H1 (cell line): Measurements from ENCODE around the gene KAZALD1. TPM values are rescaled to one million over a fixed set of nuclear protein-coding genes. Genes with fewer than 3 reads are reported as not detected.

Experiments
- CTCF ChIA-PET: fragments of 300-600 bp; sonication (Branson Sonifier 250); formaldehyde crosslinking; loops from one replicate; lab custom pipeline; 2021; ENCODE audit not compliant: partially characterized antibody; lab: Charles Lee
- POLR2A ChIA-PET: fragments of 300-600 bp; sonication (Branson Sonifier 250); formaldehyde crosslinking; loops from one replicate; lab custom pipeline; 2021; ENCODE audit warnings: inconsistent platforms; ENCODE audit not compliant: partially characterized antibody; lab: Charles Lee
- DNase-seq, 2 experiments: peaks; one replicate each; pipeline versions ENCODE4 v3.0.0 to v3.0.0-alpha.2; 2010 to 2022; ENCODE audit warnings: low spot score in 2 of 2, low read depth in 1 of 2, mixed read lengths in 1 of 2
- FAIRE-seq: peaks from 2 replicates; lab custom pipeline; 2011; peaks lifted over from hg19 to GRCh38; lab: Jason Lieb, UNC
- H2AFZ ChIP-seq: 2 replicates; pipeline ENCODE4 v1.8.1; 2012; ENCODE audit warnings: low read length, inconsistent platforms
- H2AK5ac ChIP-seq: 2 replicates; pipeline ENCODE4 v1.6.1; 2013; ENCODE audit warnings: low read depth, low read length
- H2BK120ac ChIP-seq: replicated peaks from 2 replicates; pipeline ENCODE3; 2013; ENCODE audit warnings: low read depth, low read length, inconsistent platforms
- H2BK12ac ChIP-seq: 2 replicates; pipeline ENCODE4 v1.6.1; 2013; ENCODE audit warnings: low read depth, low read length
- H2BK15ac ChIP-seq: 2 replicates; pipeline ENCODE4 v1.6.1; 2013; ENCODE audit warnings: low read length
- H2BK20ac ChIP-seq: 2 replicates; pipeline ENCODE4 v1.6.1; 2013; ENCODE audit warnings: low read length
- H2BK5ac ChIP-seq: 2 replicates; pipeline ENCODE4 v1.6.1; 2013; ENCODE audit warnings: low read depth, low read length
- H3K14ac ChIP-seq: 2 replicates; pipeline ENCODE4 v1.6.1; 2013; ENCODE audit warnings: inconsistent platforms; ENCODE audit not compliant: insufficient read length
- H3K18ac ChIP-seq: 2 replicates; pipeline ENCODE4 v1.6.1; 2013; ENCODE audit warnings: low read length; ENCODE audit errors: extremely low read depth
- H3K23ac ChIP-seq: 2 replicates; pipeline ENCODE4 v1.6.1; 2013; ENCODE audit warnings: inconsistent platforms; ENCODE audit not compliant: insufficient read length
- H3K23me2 ChIP-seq: 2 replicates; pipeline ENCODE4 v1.6.1; 2013; ENCODE audit warnings: low read depth, low read length
- H3K27ac ChIP-seq: 2 replicates; pipeline ENCODE4 v1.6.1; 2011; ENCODE audit warnings: low read depth, low read length, inconsistent platforms
- H3K27me3 ChIP-seq, 4 experiments: replicated peaks in 1 of 4; 1 replicate in 1 of 4; 2 replicates in 3 of 4; pipeline versions ENCODE4 v1.6.1 to v1.8.1; 2011 to 2013; ENCODE audit warnings: low read length in 3 of 4, mild to moderate bottlenecking in 3 of 4, inconsistent platforms in 2 of 4, mixed read lengths in 2 of 4, moderate library complexity in 1 of 4; ENCODE audit not compliant: control insufficient read depth in 3 of 4, insufficient read depth in 3 of 4; ENCODE audit errors: extremely low read depth in 1 of 4
- H3K36me3 ChIP-seq, 4 experiments: 2 replicates each; pipeline versions ENCODE4 v1.6.1 to v1.8.1; 2011 to 2013; ENCODE audit warnings: mild to moderate bottlenecking in 4 of 4, low read length in 3 of 4, moderate library complexity in 2 of 4, control low read depth in 1 of 4, inconsistent platforms in 1 of 4; ENCODE audit not compliant: insufficient read depth in 4 of 4, control insufficient read depth in 2 of 4
- H3K4ac ChIP-seq: replicated peaks from 2 replicates; pipeline ENCODE3; 2013; ENCODE audit warnings: low read length, low read depth, mixed read lengths, inconsistent platforms; ENCODE audit not compliant: insufficient read length
- H3K4me1 ChIP-seq, 4 experiments: replicated peaks in 1 of 4; 1 replicate in 1 of 4; 2 replicates in 3 of 4; pipeline versions ENCODE4 v1.6.1 to v1.8.1; 2011 to 2013; ENCODE audit warnings: low read length in 3 of 4, inconsistent platforms in 2 of 4, mixed read lengths in 1 of 4; ENCODE audit not compliant: insufficient read depth in 4 of 4, control insufficient read depth in 3 of 4
- H3K4me2 ChIP-seq, 2 experiments: 2 replicates each; pipeline versions ENCODE4 v1.6.1 to v1.8.1; 2011 to 2013; ENCODE audit warnings: low read depth in 2 of 2, low read length in 2 of 2, control low read depth in 1 of 2, inconsistent platforms in 1 of 2, mild to moderate bottlenecking in 1 of 2; ENCODE audit not compliant: insufficient read depth in 1 of 2
- H3K4me3 ChIP-seq, 4 experiments: fragments of 200-600, 300-600 bp in 1 of 4; sonication (generic), shearing (Covaris generic), sonication (Bioruptor Twin) in 1 of 4; 2 replicates each; pipeline versions ENCODE4 v1.5.1 to v1.8.1; 2011 to 2016; ENCODE audit warnings: low read length in 4 of 4, low read depth in 3 of 4, control low read depth in 2 of 4, inconsistent platforms in 2 of 4, mild to moderate bottlenecking in 2 of 4, mixed read lengths in 1 of 4, moderate library complexity in 1 of 4; ENCODE audit not compliant: insufficient read depth in 2 of 4; ENCODE audit errors: extremely low read depth in 1 of 4
- H3K56ac ChIP-seq: replicated peaks from 2 replicates; pipeline ENCODE3; 2013; ENCODE audit warnings: low read depth, mild to moderate bottlenecking, mixed read lengths, low read length, inconsistent platforms; ENCODE audit not compliant: insufficient read length
- H3K79me1 ChIP-seq: 2 replicates; pipeline ENCODE4 v1.6.1; 2013; ENCODE audit warnings: low read depth, low read length, control low read depth
- H3K79me2 ChIP-seq, 2 experiments: 2 replicates each; pipeline versions ENCODE4 v1.6.1 to v1.8.1; 2012 to 2013; ENCODE audit warnings: low read length in 2 of 2, mild to moderate bottlenecking in 2 of 2, inconsistent platforms in 1 of 2; ENCODE audit not compliant: insufficient read depth in 2 of 2, control insufficient read depth in 1 of 2
- H3K9ac ChIP-seq, 4 experiments: replicated peaks in 1 of 4; 1 replicate in 1 of 4; 2 replicates in 3 of 4; pipeline versions ENCODE4 v1.6.1 to v1.8.1; 2011 to 2013; ENCODE audit warnings: low read depth in 3 of 4, low read length in 3 of 4, control low read depth in 2 of 4, mild to moderate bottlenecking in 2 of 4, moderate library complexity in 2 of 4, inconsistent platforms in 1 of 4; ENCODE audit errors: extremely low read depth in 1 of 4
- H3K9me3 ChIP-seq, 2 experiments: 2 replicates each; pipeline versions ENCODE4 v1.6.1 to v1.8.1; 2012 to 2013; ENCODE audit warnings: mild to moderate bottlenecking in 2 of 2, moderate library complexity in 2 of 2, control low read depth in 1 of 2, inconsistent platforms in 1 of 2, low read depth in 1 of 2, low read length in 1 of 2, mixed read lengths in 1 of 2; ENCODE audit not compliant: insufficient read depth in 2 of 2
- H4K20me1 ChIP-seq, 2 experiments: replicated peaks in 1 of 2; 2 replicates each; pipeline versions ENCODE3 to v1.8.1; 2011 to 2013; ENCODE audit warnings: inconsistent platforms in 2 of 2, low read length in 2 of 2, mild to moderate bottlenecking in 1 of 2; ENCODE audit not compliant: insufficient read depth in 2 of 2, control insufficient read depth in 1 of 2
- H4K5ac ChIP-seq: 2 replicates; pipeline ENCODE4 v1.6.1; 2013; ENCODE audit warnings: low read length, low read depth, mixed read lengths, inconsistent platforms; ENCODE audit not compliant: insufficient read length
- H4K8ac ChIP-seq: 2 replicates; pipeline ENCODE4 v1.8.0; 2013; ENCODE audit warnings: mild to moderate bottlenecking, moderate library complexity, low read length, inconsistent platforms; ENCODE audit not compliant: insufficient read depth; ENCODE audit errors: extremely low read depth
- H4K91ac ChIP-seq: replicated peaks from 2 replicates; pipeline ENCODE3; 2013; ENCODE audit warnings: low read length, mixed read lengths, inconsistent platforms; ENCODE audit not compliant: insufficient read length
- ASH2L ChIP-seq: fragments of 200-600, 300-600 bp; sonication (generic); IDR thresholded peaks from one replicate; pipeline ENCODE4 v1.7.1; 2017; ENCODE audit warnings: low read length
- ATF2 ChIP-seq: IDR thresholded peaks from 2 replicates; pipeline ENCODE4 v1.6.1; 2012; ENCODE audit warnings: low read length, inconsistent platforms
- BCL11A ChIP-seq, 2 experiments: IDR thresholded peaks; one replicate each; pipeline ENCODE4 v1.6.1; 2011; ENCODE audit warnings: low read depth in 2 of 2, low read length in 2 of 2, mild to moderate bottlenecking in 2 of 2
- EZH2 ChIP-seq: fragments of 200-600 bp; sonication (generic); IDR thresholded peaks from 2 replicates; pipeline ENCODE4 v1.7.1; 2012; ENCODE audit warnings: low read depth, mild to moderate bottlenecking, moderate library complexity, low read length, inconsistent platforms; ENCODE audit not compliant: severe bottlenecking
- MAFK ChIP-seq: IDR thresholded peaks from 2 replicates; pipeline ENCODE4 v1.6.1; 2012; ENCODE audit warnings: low read depth, mild to moderate bottlenecking, improper control_type of control experiment, low read length
- RNF2 ChIP-seq: fragments of 200-900, 300-1000 bp; sonication (generic); IDR thresholded peaks from 2 replicates; pipeline ENCODE4 v1.7.1; 2016; ENCODE audit warnings: borderline replicate concordance, low read depth, mild to moderate bottlenecking, antibody characterized with exemption, low read length; ENCODE audit not compliant: poor library complexity, severe bottlenecking; ENCODE audit errors: missing control alignments
- SUZ12 ChIP-seq: fragments of 200-600 bp; sonication (generic); IDR thresholded peaks from 2 replicates; pipeline ENCODE4 v1.6.1; 2012; ENCODE audit warnings: mild to moderate bottlenecking, inconsistent platforms, low read length, moderate library complexity, mixed read lengths
- WGBS, 2 experiments: shearing (Covaris generic) in 1 of 2; methylation state at CpG; one replicate each; pipeline versions ENCODE4 v1.1.6 to v1.1.7; 2013 to 2015; ENCODE audit warnings: low lambda C conversion rate in 2 of 2, mixed read lengths in 2 of 2, inconsistent platforms in 1 of 2, low coverage in 1 of 2, missing lambda C conversion rate in 1 of 2; ENCODE audit not compliant: insufficient replicate concordance in 2 of 2, insufficient coverage in 1 of 2, insufficient read length in 1 of 2; ENCODE audit errors: extremely low coverage in 1 of 2, missing lambda C conversion rate in 1 of 2; 5-methylcytosine and 5-hydroxymethylcytosine counted together
- polyA plus RNA-seq, 7 experiments: library from polyadenylated mRNA; depleted of rRNA in 3 of 7; stranded (reverse) in 5 of 7; unstranded in 2 of 7; fragments of >200 nt in 5 of 7; fragments of 200-250 nt in 2 of 7; gene quantifications; 1 replicate in 5 of 7; 2 replicates in 1 of 7; 4 replicates in 1 of 7; pipeline versions ENCODE4 v1.2.1 to v1.2.3, GENCODE V29; 2011 to 2013; ENCODE audit warnings: missing spikeins in 2 of 7, mixed read lengths in 2 of 7
- total RNA-seq: library from RNA; stranded (reverse); fragmentation: NEBNext Ultra II Directional; extraction: Animal tissue kit (Norgen Biotek cat#: 25700); gene quantifications from 2 replicates; pipeline ENCODE4 v1.2.1, GENCODE V29; 2021
- TF ChIP-seq, protein P1 (sequence below): IDR thresholded peaks from 2 replicates; pipeline ENCODE4 v1.6.1; 2012; ENCODE audit warnings: inconsistent platforms

Gene KAZALD1
- total and polyA plus RNA-seq, 2 of the 8 experiments (the other 6 are each of a cell fraction or from before 2014, with no cell fraction given): 0.65 to 1.9 TPM

DNA sequence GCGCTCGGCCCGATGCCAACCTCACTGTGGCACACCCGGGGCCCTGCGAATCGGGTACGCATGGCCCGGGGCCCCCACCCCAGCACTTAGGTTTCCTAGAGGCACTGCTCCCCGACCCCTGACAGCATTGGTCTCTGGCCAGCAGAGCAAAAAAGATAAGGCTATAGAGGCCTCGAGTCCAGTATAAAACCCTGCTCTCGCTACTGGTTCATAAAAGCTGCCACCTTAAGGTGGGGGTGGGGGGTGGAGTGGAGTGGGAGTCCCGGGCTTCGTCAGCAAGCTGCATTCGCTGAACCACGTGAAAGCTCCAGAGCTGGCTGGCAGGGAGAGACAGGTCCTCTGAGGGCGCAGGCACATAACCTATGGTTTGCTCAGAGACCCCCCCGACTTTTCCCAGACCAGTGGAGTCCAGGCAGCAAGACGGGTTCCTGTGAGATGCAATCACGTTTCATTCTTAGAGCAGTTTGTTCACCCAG lies 1.3 kb downstream of the KAZALD1 start:
- Histone ChIP-seq H3K79me2 (peaks cover 0 to 3% of the 10 kb centered on the region in 2 experiments; a peak in 1 of 4 replicates), H2AFZ (no peak overlapping the region), H3K4me3 (peak overlapping the region in 3 of 4 experiments; percentile 5 to 94 (median 7); a peak in 4 of 8 replicates), H3K4ac (no peak overlapping the region), H3K9ac (no peak overlapping the region), H3K23me2 (peaks cover 29% of the 10 kb centered on the region; the same call in 1 of the 2 replicates), H3K36me3 (no peaks in the 10 kb centered on the region; a peak in 1 of 8 replicates), H3K27me3 (peaks cover 53 to 67% (median 61%) of the 10 kb centered on the region in 4 experiments), H3K23ac (no peak overlapping the region), H3K9me3 (no peaks in the 10 kb centered on the region), H4K8ac (no peak overlapping the region), H3K27ac (no peak overlapping the region), H3K4me1 (peaks cover 4 to 41% (median 23%) of the 10 kb centered on the region in 4 experiments), H2BK5ac (no peak overlapping the region), H4K20me1 (peaks cover 5 to 23% of the 10 kb centered on the region in 2 experiments), H3K56ac (no peak overlapping the region), H3K4me2 (peak overlapping the region; percentile 67 to 93), H4K5ac (no peak overlapping the region), H2AK5ac (no peak overlapping the region), H3K79me1 (no peaks in the 10 kb centered on the region)
- 14% methylated on average over 12 of the region's 19 CpGs; no CpG with 5 or more reads in 1 of the 2 experiments for WGBS, 2 experiments
- CTCF ChIA-PET: interaction anchor here (0.8 to 59.5 kb wide), 11 partner anchors 11 to 557 kb away, joined by 3 to 2176 read pairs (median 5); partner anchors contain the start of genes KAZALD1, PDZD7 and SFXN3
- DNase-seq: no peak
- POLR2A ChIA-PET: interaction anchor here (0.8 to 8.4 kb wide), 4 partner anchors 15 to 62 kb away, joined by 3 to 85 read pairs (median 14); no protein-coding TSS in a partner anchor
- no peak for FAIRE-seq
- TF ChIP-seq RNF2 (peak; percentile 46), ATF2 (no peak), EZH2 (peak; percentile 43), SUZ12 (peak; percentile 78), ASH2L (no peak), BCL11A (IDR thresholded peaks at IDR 0.05; ENCODE audit: low read depth in 2 of 2, low read length in 2 of 2) (no peak), MAFK (no peak)
- TF ChIP-seq, protein P1, sequence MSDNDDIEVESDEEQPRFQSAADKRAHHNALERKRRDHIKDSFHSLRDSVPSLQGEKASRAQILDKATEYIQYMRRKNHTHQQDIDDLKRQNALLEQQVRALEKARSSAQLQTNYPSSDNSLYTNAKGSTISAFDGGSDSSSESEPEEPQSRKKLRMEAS: peak; percentile 13; the same call in 1 of the 2 replicates
- TF ChIP-seq, all 59 proteins: peak for 4
- Histone ChIP-seq H4K91ac (no peak overlapping the region), H2BK15ac (no peak overlapping the region), H2BK120ac (no peak overlapping the region), H2BK12ac (peak overlapping the region; percentile 85; the same call in 1 of the 2 replicates), H3K18ac (0 out of 2 replicates have a peak overlapping the region, but pooled peaks have one; percentile 38), H3K14ac (no peak overlapping the region), H2BK20ac (no peak overlapping the region)
